HepG2 (cell line): ENCODE data around the gene PIEZO1. TPM values are rescaled to one million over a fixed set of nuclear protein-coding genes. Genes with fewer than 3 reads are reported as not detected.

ENCODE experiments used
- ATF1 ChIP-seq: IDR thresholded peaks from 2 replicates; pipeline ENCODE4 v1.6.1; 2016; ENCODE audit warnings: mild to moderate bottlenecking, control low read depth
- GATAD2A ChIP-seq: IDR thresholded peaks from 2 replicates; pipeline ENCODE4 v1.6.1; 2016
- GTF2F1 ChIP-seq: fragments of 150-350 bp; IDR thresholded peaks from 2 replicates; pipeline ENCODE4 v1.6.1; 2014; ENCODE audit warnings: low read length
- NFE2L2 ChIP-seq: fragments of 150-350 bp; IDR thresholded peaks from 2 replicates; pipeline ENCODE4 v1.6.1; 2014; ENCODE audit warnings: low read length
- POLR2AphosphoS5 ChIP-seq: IDR thresholded peaks from 2 replicates; pipeline ENCODE4 v1.6.1; 2012; ENCODE audit warnings: low read depth, low read length
- SIN3A ChIP-seq: IDR thresholded peaks from 2 replicates; pipeline ENCODE4 v1.6.1; 2011; ENCODE audit warnings: low read depth, mild to moderate bottlenecking, control low read depth, low read length, borderline replicate concordance
- SMARCE1 ChIP-seq: fragments of 450-650 bp; IDR thresholded peaks from 2 replicates; pipeline ENCODE4 v1.6.1; 2017; ENCODE audit warnings: borderline replicate concordance
- SRF ChIP-seq: IDR thresholded peaks from 2 replicates; pipeline ENCODE4 v1.6.1; 2011; ENCODE audit warnings: mild to moderate bottlenecking, low read depth, low read length, moderate library complexity
- STAT6 ChIP-seq: sonication (generic); formaldehyde crosslinking; IDR thresholded peaks from 2 replicates; pipeline ENCODE4 v1.4.0; 2020; ENCODE audit warnings: missing genetic modification reagents, mild to moderate bottlenecking, borderline replicate concordance
- TFAP4 ChIP-seq: sonication (generic); IDR thresholded peaks from 2 replicates; pipeline ENCODE4 v1.6.1; 2016; ENCODE audit warnings: low read depth, borderline replicate concordance
- THAP7 ChIP-seq: sonication (generic); formaldehyde crosslinking; IDR thresholded peaks from 2 replicates; pipeline ENCODE4 v1.8.1; 2023; ENCODE audit warnings: mild to moderate bottlenecking, missing genetic modification reagents
- TOPORS ChIP-seq: sonication (generic); formaldehyde crosslinking; IDR thresholded peaks from 2 replicates; pipeline ENCODE4 v1.8.0; 2023; ENCODE audit warnings: mild to moderate bottlenecking, missing genetic modification reagents
- ZBTB40 ChIP-seq, 2 experiments: fragments of 450-650 bp in 1 of 2; sonication (generic) in 1 of 2; formaldehyde crosslinking in 1 of 2; IDR thresholded peaks; 2 replicates each; pipeline versions ENCODE4 v1.6.1 to v1.8.0; 2016 to 2022; ENCODE audit warnings: antibody characterized with exemption in 1 of 2, mild to moderate bottlenecking in 1 of 2, missing genetic modification reagents in 1 of 2
- ZBTB42 ChIP-seq: sonication (generic); formaldehyde crosslinking; IDR thresholded peaks from 2 replicates; pipeline ENCODE4 v1.5.0; 2020; ENCODE audit warnings: mild to moderate bottlenecking, missing genetic modification reagents
- ZFP41 ChIP-seq: sonication (generic); formaldehyde crosslinking; IDR thresholded peaks from 2 replicates; pipeline ENCODE4 v1.4.0; 2020; ENCODE audit warnings: mild to moderate bottlenecking, missing genetic modification reagents, borderline replicate concordance
- ZNF431 ChIP-seq: sonication (generic); formaldehyde crosslinking; IDR thresholded peaks from 2 replicates; pipeline ENCODE4 v1.9.0; 2022; ENCODE audit warnings: missing genetic modification reagents, low read depth, mild to moderate bottlenecking, borderline replicate concordance
- ZNF530 ChIP-seq: sonication (generic); formaldehyde crosslinking; IDR thresholded peaks from 2 replicates; pipeline ENCODE4 v1.5.0; 2020; ENCODE audit warnings: low read depth, mild to moderate bottlenecking, missing genetic modification reagents
- ZZZ3 ChIP-seq: sonication (generic); formaldehyde crosslinking; IDR thresholded peaks from 2 replicates; pipeline ENCODE4 v1.4.0; 2020; ENCODE audit warnings: missing genetic modification reagents, mild to moderate bottlenecking, borderline replicate concordance
- polyA plus RNA-seq, 8 experiments: library from polyadenylated mRNA; depleted of rRNA in 3 of 8; stranded (reverse) in 7 of 8; unstranded in 1 of 8; fragments of >200 nt; fragmentation: Illumina TruSeq in 4 of 8; extraction: Trizol in 4 of 8; gene quantifications; 2 replicates each; pipeline versions ENCODE4 v1.2.1 to v1.2.3, GENCODE V29; 2011 to 2016; ENCODE audit warnings: low read depth in 4 of 8, missing spikeins in 1 of 8, mixed read lengths in 1 of 8; ENCODE audit not compliant: insufficient read depth in 1 of 8
- total RNA-seq, 5 experiments: library from RNA; depleted of rRNA; stranded (reverse); fragments of >200 nt; fragmentation: Illumina TruSeq; extraction: Trizol; gene quantifications; 2 replicates each; pipeline ENCODE4 v1.2.3, GENCODE V29; 2016; ENCODE audit warnings: low read depth in 1 of 5

PIEZO1 gene
- total and polyA plus RNA-seq, 2 of the 13 experiments (the other 11 are each of a cell fraction or from before 2014, with no cell fraction given): 67.9 to 85.0 TPM

DNA sequence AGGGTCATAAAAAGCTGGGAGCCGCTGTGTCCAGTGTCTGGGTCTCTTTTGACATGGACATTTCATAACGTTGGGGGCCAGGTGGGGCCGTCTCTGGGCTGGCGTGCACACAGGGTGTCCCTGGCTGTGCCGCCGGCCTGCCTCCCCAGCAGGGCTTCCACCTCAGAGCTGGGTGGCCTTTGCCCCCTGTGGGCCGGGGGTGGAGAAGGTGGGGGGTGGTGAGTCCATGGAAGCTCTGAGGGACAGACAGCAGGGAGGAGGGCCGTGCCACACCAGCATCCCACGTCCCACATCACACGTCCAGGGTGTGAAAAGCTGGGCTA, 97.8 kb downstream of the PIEZO1 start (continued):
- TF ChIP-seq TOPORS (CRISPR knock-in tag) (no peak), STAT6 (CRISPR knock-in tag) (no peak), SIN3A (peak; percentile 59; the same call in 1 of the 2 replicates), ZZZ3 (no peak), SRF (no peak), THAP7 (CRISPR knock-in tag) (no peak), ZNF431 (CRISPR knock-in tag) (no peak), ZBTB42 (CRISPR knock-in tag) (no peak), ATF1 (CRISPR knock-in tag) (no peak), ZFP41 (CRISPR knock-in tag) (no peak), SMARCE1 (no peak), TFAP4 (peak; percentile 37; the same call in 1 of the 2 replicates), GATAD2A (CRISPR knock-in tag) (peak; percentile 41), ZNF530 (CRISPR knock-in tag) (no peak), GTF2F1 (no peak), ZBTB40 (IDR thresholded peaks at IDR 0.05) (no peak), ZBTB40 (CRISPR knock-in tag; IDR thresholded peaks at IDR 0.05) (no peak), NFE2L2 (no peak), POLR2AphosphoS5 (no peak)
